ENCODE measurements around the gene TTYH1.

Gene TTYH1

GRCh38 chr19:54482889-54483288 is 67.6 kb downstream of the TTYH1 start:
- DNase-seq (ENCODE audit: low read depth), result no peak

- DNase-seq (ENCODE audit: low read depth), result no peak
Measured at GRCh38 chr19:54484451-54484850, 69.2 kb downstream of the TTYH1 start.

GRCh38 chr19:54485851-54486250 is 70.6 kb downstream of the TTYH1 start:
- no peak for DNase-seq (ENCODE audit: low read depth)

Measured in non-pigmented ciliary epithelial cell (primary cell).